Activated gamma-delta T cell treated with anti-CD3 and anti-CD28 coated beads, Interleukin-2, amount 50 U/mL, for 16 hours (primary cell): Measurements from ENCODE around the gene NUDT4.
A peak's percentile ranks its signal among the peaks of the same experiment; 100 is the strongest.
"Not testable (repeated sequence)": the region's sequence is repeated elsewhere in the genome, so short reads cannot be mapped to it uniquely, and the experiment has no call there.

ENCODE experiments used
- DNase-seq: peaks from one replicate; pipeline ENCODE4 v3.0.0-alpha.2; 2020; ENCODE audit warnings: low read depth

The NUDT4 gene

GRCh38 chr12:93429448-93429847, 51.7 kb downstream of the NUDT4 start:
- no peak for DNase-seq

GRCh38 chr12:93429852-93430251, 52.1 kb downstream of the NUDT4 start:
- no peak for DNase-seq

- DNase-seq = no peak
Observed at GRCh38 chr12:93430280-93430679, 52.6 kb downstream of the NUDT4 start.

- DNase-seq = not testable (repeated sequence)
Observed at GRCh38 chr12:93432031-93432430, 54.3 kb downstream of the NUDT4 start.

GRCh38 chr12:93434256-93434865, 56.6 kb downstream of the NUDT4 start:
- no peak for DNase-seq

- no peak for DNase-seq
Observed at GRCh38 chr12:93438266-93439050, 60.7 kb downstream of the NUDT4 start.

GRCh38 chr12:93440043-93440835, 62.5 kb downstream of the NUDT4 start:
- no peak for DNase-seq

- peak; percentile 12 for DNase-seq
Observed at GRCh38 chr12:93441081-93441616, 63.4 kb downstream of the NUDT4 start.

GRCh38 chr12:93441617-93442410, 64.1 kb downstream of the NUDT4 start, which contains the start of gene UBE2N:
UBE2N (minus strand) TSS chr12:93441947; CDS start chr12:93441884, 63 bp downstream.
- DNase-seq = peak; percentile 95

- no peak for DNase-seq
Observed at GRCh38 chr12:93442411-93443340, 65.0 kb downstream of the NUDT4 start.

- DNase-seq = no peak
Observed at GRCh38 chr12:93443576-93443975, 65.9 kb downstream of the NUDT4 start.

GRCh38 chr12:93447555-93448290, 70.0 kb downstream of the NUDT4 start:
- no peak for DNase-seq

- DNase-seq = no peak
Observed at GRCh38 chr12:93448796-93449195, 71.1 kb downstream of the NUDT4 start.

GRCh38 chr12:93449277-93449676, 71.6 kb downstream of the NUDT4 start:
- no peak for DNase-seq

GRCh38 chr12:93451423-93452158, 73.9 kb downstream of the NUDT4 start:
- no peak for DNase-seq

GRCh38 chr12:93453633-93454032, 75.9 kb downstream of the NUDT4 start:
- no peak for DNase-seq

- DNase-seq = no peak
Observed at GRCh38 chr12:93456077-93456476, 78.4 kb downstream of the NUDT4 start.
